ENCODE results near the gene MAP3K10. TPM values are rescaled to one million over a fixed set of nuclear protein-coding genes. Genes with fewer than 3 reads are reported as not detected.

Gene MAP3K10
- total and polyA plus RNA-seq, 8 donors, result 5.9 to 32.8 (median 8.0) TPM

- FAIRE-seq (no peak), DNase-seq (no peak), ATAC-seq (no peak)
- no peaks in the 10 kb centered on the region for H3K4me1 ChIP-seq
- H3K36me3 ChIP-seq, result no peaks in the 10 kb centered on the region
- H3K4me3 ChIP-seq, result no peak overlapping the region
- WGBS, 2 donors, result 63 to 76% methylated on average over 9 of the region's 9 CpGs
- TF ChIP-seq CTCF (IDR thresholded peaks at IDR 0.05), result no peak
- intact Hi-C loops (cut with DNase I), result loop anchor here in 1 of 3 donors (5.0 kb wide), 1 partner anchor 78 kb away; no protein-coding TSS in a partner anchor
- peaks cover 0 to 16% (median 2%) of the 10 kb centered on the region in 4 donors for H3K27me3 ChIP-seq
- H3K27ac ChIP-seq, result no peak overlapping the region
- H3K9me3 ChIP-seq, result no peaks in the 10 kb centered on the region
Observed at GRCh38 chr19:40220674-40221073, 29.4 kb downstream of the MAP3K10 start.

- Histone ChIP-seq H3K36me3 (no peaks in the 10 kb centered on the region), H3K4me1 (peaks cover 0 to 10% (median 7%) of the 10 kb centered on the region in 3 donors), H3K9me3 (no peaks in the 10 kb centered on the region), H3K27me3 (peaks cover 0 to 20% (median 4%) of the 10 kb centered on the region in 4 donors), H3K27ac (no peak overlapping the region), H3K4me3 (no peak overlapping the region)
- intact Hi-C loops (cut with DNase I), result loop anchor here in 1 of 3 donors (5.0 kb wide), 1 partner anchor 80 kb away; no protein-coding TSS in a partner anchor
- ATAC-seq, result peak; percentile 82 to 84 (median 83)
- TF ChIP-seq CTCF (IDR thresholded peaks at IDR 0.05), result peak; percentile 71 to 81 (median 72)
- peak; percentile 75 for FAIRE-seq
- peak in 5 of 6 donors; percentile 65 to 84 (median 72) for DNase-seq
- WGBS, 2 donors, result 51 to 57% methylated on average over 41 of the region's 41 CpGs
Observed at GRCh38 chr19:40221858-40222619, 30.8 kb downstream of the MAP3K10 start.

GRCh38 chr19:40223135-40223822, 32.1 kb downstream of the MAP3K10 start:
- no peak for TF ChIP-seq CTCF (IDR thresholded peaks at IDR 0.05)
- Histone ChIP-seq H3K27me3 (peaks cover 0 to 10% (median 2%) of the 10 kb centered on the region in 4 donors), H3K4me1 (peaks cover 0 to 10% (median 7%) of the 10 kb centered on the region in 3 donors), H3K36me3 (no peaks in the 10 kb centered on the region), H3K4me3 (peak overlapping the region in 1 of 4 donors; percentile 11), H3K9me3 (no peaks in the 10 kb centered on the region), H3K27ac (no peak overlapping the region)
- ATAC-seq (peak in 3 of 4 donors; percentile 10 to 33 (median 15)), FAIRE-seq (no peak), DNase-seq (peak in 2 of 6 donors; percentile 47 to 70)
- 15 to 19% methylated on average over 45 to 48 of the region's 48 CpGs for WGBS, 2 donors
- intact Hi-C loops (cut with DNase I), result loop anchor here in 1 of 3 donors (5.0 kb wide), 1 partner anchor 81 kb away; no protein-coding TSS in a partner anchor

GRCh38 chr19:40224342-40225150, 33.3 kb downstream of the MAP3K10 start:
- H3K36me3 ChIP-seq, result no peaks in the 10 kb centered on the region
- no peak overlapping the region for H3K27ac ChIP-seq
- ATAC-seq, result no peak
- 63 to 66% methylated on average over 32 of the region's 32 CpGs for WGBS, 2 donors
- H3K27me3 ChIP-seq, result peaks cover 0 to 9% (median 2%) of the 10 kb centered on the region in 4 donors
- FAIRE-seq, result no peak
- H3K4me1 ChIP-seq, result peaks cover 0 to 10% (median 7%) of the 10 kb centered on the region in 3 donors
- intact Hi-C loops (cut with DNase I), result loop anchor here in 1 of 3 donors (5.0 kb wide), 1 partner anchor 82 kb away; no protein-coding TSS in a partner anchor
- no peaks in the 10 kb centered on the region for H3K9me3 ChIP-seq
- H3K4me3 ChIP-seq, result no peak overlapping the region
- TF ChIP-seq CTCF (IDR thresholded peaks at IDR 0.05), result no peak
- peak in 1 of 6 donors; percentile 47 for DNase-seq
